Mesendoderm (in vitro differentiated cells): Measurements from ENCODE around the gene RAB31.

ENCODE experiments used
- DNase-seq: peaks from one replicate; pipeline ENCODE4 v3.0.0; 2013
- H2AK5ac ChIP-seq: 2 replicates; pipeline ENCODE4 v1.6.1; 2013; ENCODE audit warnings: low read length, inconsistent platforms
- H2BK120ac ChIP-seq: 2 replicates; pipeline ENCODE4 v1.6.1; 2013; ENCODE audit warnings: low read depth, mild to moderate bottlenecking, low read length, moderate library complexity, mixed read lengths
- H2BK15ac ChIP-seq: replicated peaks from 2 replicates; pipeline ENCODE4 v1.6.1; 2013; ENCODE audit warnings: low read depth, mild to moderate bottlenecking, moderate library complexity
- H2BK5ac ChIP-seq: 2 replicates; pipeline ENCODE4 v1.6.1; 2013; ENCODE audit warnings: low read length, inconsistent platforms
- H3K18ac ChIP-seq: 2 replicates; pipeline ENCODE4 v1.6.1; 2013; ENCODE audit warnings: mild to moderate bottlenecking, low read length, mixed read lengths
- H3K23ac ChIP-seq: one replicate; pipeline ENCODE4 v1.6.1; 2013; ENCODE audit warnings: low read length
- H3K27ac ChIP-seq: 2 replicates; pipeline ENCODE4 v1.5.1; 2013; ENCODE audit warnings: low read depth, mild to moderate bottlenecking, inconsistent platforms, low read length, moderate library complexity
- H3K27me3 ChIP-seq: 2 replicates; pipeline ENCODE4 v1.6.1; 2013; ENCODE audit warnings: low read length, control low read depth, mild to moderate bottlenecking, inconsistent platforms; ENCODE audit not compliant: insufficient read depth, poor library complexity
- H3K36me3 ChIP-seq: 2 replicates; pipeline ENCODE4 v1.6.1; 2013; ENCODE audit warnings: low read length, inconsistent platforms; ENCODE audit not compliant: control insufficient read depth, insufficient read depth
- H3K4ac ChIP-seq: one replicate; pipeline ENCODE4 v1.6.1; 2013; ENCODE audit warnings: low read depth, mild to moderate bottlenecking, low read length, moderate library complexity
- H3K4me1 ChIP-seq: 2 replicates; pipeline ENCODE4 v1.6.1; 2013; ENCODE audit warnings: low read depth, low read length, inconsistent platforms; ENCODE audit not compliant: control insufficient read depth
- H3K4me2 ChIP-seq: 2 replicates; pipeline ENCODE4 v1.6.1; 2013; ENCODE audit warnings: low read length
- H3K4me3 ChIP-seq: 2 replicates; pipeline ENCODE4 v1.5.1; 2013; ENCODE audit warnings: mild to moderate bottlenecking, low read length
- H3K56ac ChIP-seq: one replicate; pipeline ENCODE4 v1.6.1; 2013; ENCODE audit warnings: low read length
- H3K79me1 ChIP-seq: 2 replicates; pipeline ENCODE4 v1.6.1; 2013; ENCODE audit warnings: low read length, inconsistent platforms
- H3K79me2 ChIP-seq: 2 replicates; pipeline ENCODE4 v1.6.1; 2013; ENCODE audit warnings: mild to moderate bottlenecking, low read length; ENCODE audit not compliant: control insufficient read depth, insufficient read depth
- H3K9ac ChIP-seq: 2 replicates; pipeline ENCODE4 v1.6.1; 2013; ENCODE audit warnings: low read length, inconsistent platforms
- H4K5ac ChIP-seq: one replicate; pipeline ENCODE4 v1.6.1; 2013; ENCODE audit warnings: low read length
- H4K8ac ChIP-seq: one replicate; pipeline ENCODE4 v1.6.1; 2013; ENCODE audit warnings: low read depth, mild to moderate bottlenecking, control low read depth, low read length, moderate library complexity
- WGBS: extraction: QIAGEN DNeasy Blood & Tissue Kit; methylation state at CpG from one replicate; pipeline ENCODE4 v1.1.7; 2013; ENCODE audit warnings: low lambda C conversion rate, missing lambda C conversion rate; ENCODE audit not compliant: insufficient coverage; ENCODE audit errors: extremely low coverage; 5-methylcytosine and 5-hydroxymethylcytosine counted together

Gene RAB31

GRCh38 chr18:9876867-9877654, 169.0 kb downstream of the RAB31 start:
- no peaks in the 10 kb centered on the region for H3K79me2 ChIP-seq
- no peak overlapping the region for H4K8ac ChIP-seq
- H2BK15ac ChIP-seq = no peak overlapping the region
- WGBS = no CpG with 5 or more reads among the region's 9 CpGs
- no peak overlapping the region for H3K4me3 ChIP-seq
- no peaks in the 10 kb centered on the region for H3K27me3 ChIP-seq
- H3K9ac ChIP-seq = no peak overlapping the region
- peak overlapping the region; percentile 56 for H3K56ac ChIP-seq
- H3K18ac ChIP-seq = no peak overlapping the region
- peak overlapping the region; percentile 76 for H2BK5ac ChIP-seq
- peak overlapping the region; percentile 75 for H3K23ac ChIP-seq
- H3K27ac ChIP-seq = peak overlapping the region; percentile 59
- no peaks in the 10 kb centered on the region for H3K36me3 ChIP-seq
- no peaks in the 10 kb centered on the region for H3K79me1 ChIP-seq
- H4K5ac ChIP-seq = peak overlapping the region; percentile 62
- peaks cover 4% of the 10 kb centered on the region for H3K4me1 ChIP-seq
- H2AK5ac ChIP-seq = no peak overlapping the region
- H3K4me2 ChIP-seq = peak overlapping the region; percentile 26
- peak overlapping the region; percentile 36 for H3K4ac ChIP-seq
- peak; percentile 96 for DNase-seq
- no peak overlapping the region for H2BK120ac ChIP-seq

- Histone ChIP-seq H3K79me2 (no peaks in the 10 kb centered on the region), H2BK5ac (no peak overlapping the region), H3K23ac (no peak overlapping the region), H3K36me3 (no peaks in the 10 kb centered on the region), H3K18ac (no peak overlapping the region), H3K4me1 (peaks cover 4% of the 10 kb centered on the region), H3K4ac (no peak overlapping the region), H3K4me2 (no peak overlapping the region), H3K79me1 (no peaks in the 10 kb centered on the region), H2BK15ac (no peak overlapping the region), H3K56ac (no peak overlapping the region), H4K5ac (no peak overlapping the region), H3K4me3 (no peak overlapping the region), H4K8ac (no peak overlapping the region), H2AK5ac (no peak overlapping the region), H3K27ac (no peak overlapping the region), H3K27me3 (no peaks in the 10 kb centered on the region), H3K9ac (no peak overlapping the region), H2BK120ac (no peak overlapping the region)
- no peak for DNase-seq
Observed at GRCh38 chr18:9877655-9878014, 169.5 kb downstream of the RAB31 start.

- Histone ChIP-seq H2AK5ac (no peak overlapping the region), H3K4ac (no peak overlapping the region), H3K36me3 (no peaks in the 10 kb centered on the region), H4K8ac (no peak overlapping the region), H3K79me2 (no peaks in the 10 kb centered on the region), H3K79me1 (no peaks in the 10 kb centered on the region), H3K56ac (no peak overlapping the region), H2BK120ac (no peak overlapping the region), H2BK5ac (no peak overlapping the region), H3K18ac (no peak overlapping the region), H3K4me1 (peaks cover 4% of the 10 kb centered on the region), H3K27ac (no peak overlapping the region), H2BK15ac (no peak overlapping the region), H4K5ac (no peak overlapping the region), H3K4me3 (no peak overlapping the region), H3K4me2 (no peak overlapping the region), H3K9ac (no peak overlapping the region), H3K23ac (no peak overlapping the region), H3K27me3 (no peaks in the 10 kb centered on the region)
- no peak for DNase-seq
- WGBS = no CpG with 5 or more reads among the region's 1 CpG
Observed at GRCh38 chr18:9878095-9878494, 170.0 kb downstream of the RAB31 start.

- Histone ChIP-seq H2BK5ac (no peak overlapping the region), H3K27ac (no peak overlapping the region), H4K8ac (no peak overlapping the region), H3K56ac (peak overlapping the region; percentile 8), H3K9ac (no peak overlapping the region), H3K4me2 (no peak overlapping the region), H3K79me1 (no peaks in the 10 kb centered on the region), H3K4me3 (no peak overlapping the region), H4K5ac (no peak overlapping the region), H3K27me3 (no peaks in the 10 kb centered on the region), H3K36me3 (no peaks in the 10 kb centered on the region), H2BK15ac (no peak overlapping the region), H3K18ac (no peak overlapping the region), H3K4me1 (peaks cover 4% of the 10 kb centered on the region), H3K23ac (no peak overlapping the region), H3K79me2 (no peaks in the 10 kb centered on the region), H2AK5ac (no peak overlapping the region), H2BK120ac (no peak overlapping the region), H3K4ac (no peak overlapping the region)
- DNase-seq = no peak
- WGBS = no CpG with 5 or more reads among the region's 6 CpGs
Observed at GRCh38 chr18:9878783-9879242, 170.7 kb downstream of the RAB31 start.

- no peak for DNase-seq
- Histone ChIP-seq H2BK5ac (no peak overlapping the region), H3K56ac (no peak overlapping the region), H3K79me1 (no peaks in the 10 kb centered on the region), H2BK15ac (no peak overlapping the region), H3K18ac (no peak overlapping the region), H3K4me3 (no peak overlapping the region), H4K8ac (no peak overlapping the region), H3K27me3 (no peaks in the 10 kb centered on the region), H3K79me2 (no peaks in the 10 kb centered on the region), H3K36me3 (no peaks in the 10 kb centered on the region), H3K27ac (no peak overlapping the region), H3K9ac (no peak overlapping the region), H2AK5ac (no peak overlapping the region), H2BK120ac (no peak overlapping the region), H3K4ac (no peak overlapping the region), H3K4me1 (no peaks in the 10 kb centered on the region), H3K4me2 (no peak overlapping the region), H4K5ac (no peak overlapping the region), H3K23ac (no peak overlapping the region)
- no CpG with 5 or more reads among the region's 6 CpGs for WGBS
Observed at GRCh38 chr18:9884090-9884489, 176.0 kb downstream of the RAB31 start.
